GM18520 (cell line): Measurements from ENCODE around the gene JPH2.

ENCODE experiments used
- ATAC-seq: cut with Tn5 transposase; IDR thresholded peaks from one replicate; pipeline ENCODE4 v1.9.1; 2021; ENCODE audit not compliant: unreplicated experiment

Gene JPH2

DNA sequence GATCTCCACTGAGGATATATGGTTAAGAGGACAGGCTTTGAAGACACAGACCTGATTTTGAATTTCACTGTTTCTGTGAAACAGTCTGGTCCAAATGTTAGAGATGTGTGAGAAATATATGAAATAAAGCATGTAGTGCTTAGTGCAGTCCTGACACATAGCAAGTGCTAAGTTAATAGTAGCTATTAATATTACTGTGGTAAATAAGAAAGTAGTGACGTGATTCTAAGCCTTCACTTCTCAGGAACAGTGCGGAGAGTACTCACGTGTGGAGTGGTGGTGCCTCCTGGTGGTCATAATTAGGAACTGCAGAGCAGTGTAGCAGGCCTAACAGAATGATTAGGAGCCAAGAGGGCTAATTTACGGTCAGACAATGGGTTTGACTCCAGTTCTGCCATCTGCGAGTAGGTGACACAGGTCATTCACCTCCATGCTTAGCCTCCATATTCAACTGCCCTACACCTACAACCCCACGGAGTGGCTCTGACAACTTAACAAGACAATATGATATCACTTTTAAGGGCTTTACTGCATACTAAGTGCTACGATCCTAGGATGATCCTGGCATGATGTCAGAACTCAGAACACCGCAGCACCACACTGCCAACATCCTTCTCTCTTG is 106.2 kb downstream of the JPH2 start:
- peak; percentile 66 for ATAC-seq

DNA sequence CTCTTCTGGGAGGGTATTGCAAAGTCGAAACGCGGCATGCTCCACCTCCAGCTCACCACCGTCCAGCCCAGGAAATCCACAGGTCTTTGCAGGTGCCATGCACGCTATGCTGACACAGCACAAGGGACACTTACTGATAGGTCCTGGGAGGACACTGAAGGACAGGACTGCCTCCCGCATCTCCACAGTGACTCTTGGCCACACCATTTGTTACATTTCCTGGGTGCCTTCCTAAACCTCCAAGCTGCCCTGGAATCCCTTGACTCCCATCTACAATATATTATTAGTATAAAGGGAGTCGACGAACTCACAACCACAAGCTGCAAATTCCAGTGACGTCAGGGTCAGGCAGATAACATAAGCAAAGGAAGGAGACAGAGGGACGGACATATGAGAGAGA is 106.9 kb downstream of the JPH2 start:
- ATAC-seq: no peak

DNA sequence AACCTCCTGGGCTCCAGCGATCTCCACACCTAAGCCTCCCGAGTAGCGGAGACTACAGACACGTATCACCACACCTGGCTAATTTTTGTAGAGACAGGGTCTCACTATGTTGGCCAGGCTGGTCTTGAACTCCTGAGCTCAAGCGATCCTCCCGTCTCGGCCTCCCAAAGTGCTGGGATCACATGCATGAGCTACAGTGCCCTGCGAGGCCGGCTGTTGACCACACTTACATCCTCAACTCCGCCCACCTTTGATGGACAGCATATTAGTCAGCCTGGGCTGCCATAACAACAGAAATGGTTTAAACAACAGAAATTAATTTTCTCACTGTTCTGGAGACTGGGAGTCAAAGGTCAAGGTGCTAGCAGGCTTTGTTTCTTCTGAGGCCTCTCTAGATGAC is 107.7 kb downstream of the JPH2 start:
- ATAC-seq: no peak

GRCh38 chr20:44075950-44076232 is 111.1 kb downstream of the JPH2 start:
- ATAC-seq: no peak

- ATAC-seq: no peak
Measured at GRCh38 chr20:44075191-44075949, 111.6 kb downstream of the JPH2 start.

GRCh38 chr20:44074252-44075151 is 112.5 kb downstream of the JPH2 start:
- ATAC-seq: no peak

GRCh38 chr20:44073675-44074071 is 113.3 kb downstream of the JPH2 start:
- ATAC-seq: no peak

GRCh38 chr20:44073011-44073674 is 113.8 kb downstream of the JPH2 start:
- no peak for ATAC-seq

GRCh38 chr20:44072384-44072783 is 114.6 kb downstream of the JPH2 start:
- no peak for ATAC-seq

GRCh38 chr20:44071526-44072111 is 115.4 kb downstream of the JPH2 start:
- no peak for ATAC-seq

DNA sequence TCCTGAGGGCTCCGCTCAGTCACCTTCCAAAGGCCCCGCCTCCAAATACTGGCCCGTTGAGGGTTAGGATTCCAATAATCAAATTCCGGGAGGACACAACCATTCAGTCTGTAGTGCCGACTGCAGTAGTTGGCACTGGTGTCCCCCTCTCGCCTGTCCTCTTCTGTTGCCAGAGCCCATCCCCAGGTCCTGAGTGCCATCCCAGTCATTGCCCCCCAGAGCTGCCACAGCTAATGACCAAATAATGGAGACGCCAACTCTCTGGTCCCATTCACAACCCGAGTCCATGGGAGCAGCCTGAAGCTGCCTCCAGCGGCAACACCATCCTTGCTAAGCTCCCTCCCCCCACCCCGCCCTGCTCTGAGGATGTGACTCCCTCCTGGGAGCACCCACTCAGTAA is 115.9 kb downstream of the JPH2 start:
- ATAC-seq: no peak

DNA sequence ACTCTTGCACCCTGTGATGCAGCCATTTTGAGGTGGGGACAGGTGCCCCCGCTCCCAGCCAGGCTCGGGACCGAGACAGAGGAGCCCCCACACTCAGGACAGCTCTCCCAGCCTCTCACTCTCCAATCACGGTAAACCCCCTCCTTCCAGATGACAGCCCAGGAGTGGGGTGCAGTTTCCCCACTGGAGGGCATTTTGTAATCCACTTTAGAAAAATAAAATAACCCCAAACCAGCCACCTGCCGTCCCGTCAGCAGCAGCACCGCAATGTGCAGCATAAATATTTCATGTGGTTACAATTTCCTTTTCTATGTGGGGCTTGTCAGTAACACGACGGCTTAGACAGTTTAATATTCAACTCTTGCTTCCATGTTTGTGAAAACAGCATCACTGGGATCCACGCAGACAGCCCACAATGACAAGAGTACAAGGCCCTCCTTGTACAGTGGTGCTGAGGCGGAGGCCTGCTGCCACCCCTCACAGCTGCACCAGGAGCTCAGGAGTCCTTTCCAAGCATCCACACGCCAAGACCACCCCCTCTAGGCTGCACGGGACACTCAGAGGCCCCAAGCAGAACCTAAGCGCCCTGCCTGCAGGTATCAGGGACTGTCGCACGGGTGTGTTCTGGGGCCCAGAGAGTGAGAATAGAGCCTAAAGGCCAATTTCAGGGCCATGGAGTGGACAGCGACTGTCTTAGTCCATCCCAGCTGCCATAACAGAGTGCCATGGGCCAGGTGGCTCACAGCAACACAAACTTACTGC is 116.7 kb downstream of the JPH2 start:
- ATAC-seq: no peak

DNA sequence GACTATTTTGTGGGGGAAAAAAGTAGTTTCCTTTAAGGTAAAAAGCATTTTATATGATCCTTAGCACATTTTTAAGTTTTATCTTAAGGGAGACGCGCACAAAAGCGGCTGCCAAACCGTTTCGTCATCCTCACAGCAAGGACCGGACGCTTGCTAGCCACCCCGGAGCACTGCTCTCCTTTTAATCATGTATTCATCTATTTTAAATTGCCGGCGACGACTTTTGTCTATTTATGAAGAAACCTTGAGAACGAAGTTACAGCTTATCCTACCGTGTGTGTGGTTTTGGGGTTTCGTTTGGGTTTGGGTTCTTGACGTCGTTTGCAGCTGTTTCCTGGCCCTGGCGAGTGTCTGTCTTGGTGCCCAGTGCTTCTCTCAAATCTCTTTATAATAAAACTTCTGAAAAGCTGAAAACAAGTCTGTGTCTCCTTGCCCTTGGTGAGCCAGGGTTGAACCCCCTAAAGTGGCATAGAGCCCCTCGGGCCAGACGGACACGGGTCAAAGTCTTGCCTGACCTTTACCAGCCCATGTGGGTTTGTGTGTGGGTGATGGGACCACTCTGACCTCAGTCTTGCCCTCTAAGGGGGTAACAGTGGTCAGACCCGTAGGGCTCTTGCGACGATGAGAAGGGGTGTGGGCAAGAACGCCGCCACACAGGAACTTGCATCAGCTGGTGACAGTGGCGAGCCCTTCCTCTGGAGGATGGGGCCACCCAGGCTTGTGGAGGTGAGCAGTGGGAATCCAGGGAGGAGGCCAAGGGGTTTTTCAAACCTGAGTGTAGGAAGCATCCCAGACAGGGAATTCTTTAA is 117.6 kb downstream of the JPH2 start:
- ATAC-seq: no peak

DNA sequence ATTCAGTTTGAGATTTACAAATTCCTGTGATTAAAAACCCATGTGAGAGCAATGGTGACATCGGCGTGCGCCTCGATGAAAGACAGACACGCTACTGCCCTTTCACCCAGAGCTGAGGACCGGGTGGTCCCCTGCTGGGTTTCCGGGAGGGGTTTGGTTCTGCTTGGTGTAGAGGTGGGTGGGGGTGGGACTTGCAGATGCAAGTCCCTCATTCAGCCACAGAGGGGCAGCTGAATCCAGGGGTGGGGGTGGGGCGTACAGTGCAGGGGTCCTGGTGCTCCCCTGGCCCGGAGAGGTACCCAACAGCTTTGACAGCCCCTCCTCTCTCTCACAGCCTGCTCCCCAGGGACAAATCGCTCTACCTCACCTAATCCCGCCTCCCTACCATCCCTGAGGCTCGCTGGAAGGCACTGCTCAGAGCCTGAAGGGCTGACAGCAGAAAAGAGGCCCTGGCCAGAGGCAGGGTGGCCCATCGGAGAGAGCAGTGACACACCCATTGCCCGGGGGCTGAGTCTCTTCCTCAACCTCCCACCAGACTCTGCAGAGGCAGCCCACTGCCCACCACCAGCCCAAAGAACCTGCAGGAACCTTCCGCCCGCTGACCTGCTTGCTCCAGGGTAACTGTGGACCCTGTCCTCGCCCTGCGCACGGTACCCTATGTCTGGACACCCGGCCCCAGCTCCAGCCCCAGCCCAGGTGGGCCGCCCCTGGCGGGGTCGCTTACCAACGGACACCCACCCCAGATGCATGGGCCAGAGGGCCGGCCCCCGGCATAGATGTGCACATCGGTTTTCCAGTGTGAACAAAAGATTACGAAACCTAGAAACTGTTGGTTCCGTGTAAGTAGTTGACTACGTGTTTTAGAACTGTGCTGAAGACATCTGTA is 118.4 kb downstream of the JPH2 start:
- no peak for ATAC-seq

- no peak for ATAC-seq
Measured at GRCh38 chr20:44067650-44068081, 119.3 kb downstream of the JPH2 start.

- ATAC-seq: no peak
Measured at GRCh38 chr20:44066645-44067606, 120.1 kb downstream of the JPH2 start.
